IPS-NIHi7 (cell line): Measurements from ENCODE around the gene GTF2F2.
"Not testable (repeated sequence)": the region's sequence is repeated elsewhere in the genome, so short reads cannot be mapped to it uniquely, and the experiment has no call there.

ENCODE experiments used
- DNase-seq: peaks from one replicate; pipeline ENCODE4 v3.0.0; 2012; ENCODE audit warnings: mixed read lengths; ENCODE audit errors: extremely low spot score

GTF2F2 gene

GRCh38 chr13:45249662-45250061 lies 129.4 kb downstream of the GTF2F2 start:
- peak; percentile 12 for DNase-seq

- DNase-seq, result no peak
Measured at GRCh38 chr13:45254396-45254795, 134.1 kb downstream of the GTF2F2 start.

DNA sequence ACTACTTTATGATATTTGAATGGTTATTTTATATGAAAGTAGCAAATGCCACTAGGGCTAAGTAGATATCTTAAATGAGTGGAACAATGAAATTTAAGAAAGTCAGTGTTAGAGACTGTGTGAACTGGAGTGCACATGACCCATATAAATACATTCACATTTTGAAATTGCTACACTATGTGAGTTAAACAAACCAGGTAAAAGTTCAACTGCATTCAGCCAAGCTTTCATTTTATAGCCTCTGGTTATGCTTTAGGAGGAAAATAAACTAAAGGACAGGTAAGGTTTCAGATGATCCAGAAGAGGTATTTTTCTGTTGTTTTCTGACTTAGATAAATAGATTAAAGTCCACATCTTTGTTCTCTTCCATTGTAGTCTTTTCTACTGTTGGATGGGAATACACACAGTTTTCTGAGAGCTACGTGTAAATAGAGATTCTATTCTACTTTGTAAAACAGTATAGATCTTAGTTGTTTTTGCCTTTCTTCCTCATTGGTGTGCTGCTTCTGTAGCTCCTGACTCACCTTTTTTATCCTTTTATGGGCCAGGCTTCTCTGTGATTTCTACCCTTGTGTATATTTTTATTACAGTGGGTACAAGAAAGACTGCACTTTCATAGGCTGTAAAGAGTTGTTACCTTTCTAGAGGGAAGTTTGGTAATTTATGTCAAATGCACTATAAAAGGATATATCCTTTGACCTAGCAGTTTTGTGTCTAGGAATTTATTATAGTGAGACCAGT lies 135.1 kb downstream of the GTF2F2 start:
- no peak for DNase-seq

- DNase-seq, result no peak
Measured at GRCh38 chr13:45256254-45256653, 135.9 kb downstream of the GTF2F2 start.

GRCh38 chr13:45257638-45258333 lies 137.5 kb downstream of the GTF2F2 start:
- DNase-seq, result no peak

GRCh38 chr13:45258334-45258675 lies 138.0 kb downstream of the GTF2F2 start:
- no peak for DNase-seq

- no peak for DNase-seq
Measured at GRCh38 chr13:45267215-45267614, 146.9 kb downstream of the GTF2F2 start.

DNA sequence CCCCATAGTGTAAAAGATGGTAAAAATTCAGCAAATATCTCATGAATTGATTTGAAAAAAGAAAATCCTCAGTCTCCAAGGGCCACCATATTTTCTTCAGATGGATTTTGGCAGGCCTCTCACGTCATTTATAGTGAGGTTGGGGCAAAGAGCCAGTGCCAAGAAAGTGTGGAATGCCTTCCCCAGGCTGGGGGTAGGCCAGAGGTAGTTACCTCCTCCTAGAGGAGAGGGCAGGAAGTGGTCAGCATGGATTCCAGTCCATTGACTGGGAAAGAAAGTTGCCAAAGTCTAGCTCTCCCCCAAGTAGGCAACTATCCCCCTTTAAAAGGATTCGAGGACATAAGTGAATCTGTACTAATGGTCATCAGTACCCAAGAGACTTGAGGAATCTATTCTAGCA lies 148.9 kb downstream of the GTF2F2 start:
- peak; percentile 33 for DNase-seq

- no peak for DNase-seq
Measured at GRCh38 chr13:45276913-45277312, 156.6 kb downstream of the GTF2F2 start.

DNA sequence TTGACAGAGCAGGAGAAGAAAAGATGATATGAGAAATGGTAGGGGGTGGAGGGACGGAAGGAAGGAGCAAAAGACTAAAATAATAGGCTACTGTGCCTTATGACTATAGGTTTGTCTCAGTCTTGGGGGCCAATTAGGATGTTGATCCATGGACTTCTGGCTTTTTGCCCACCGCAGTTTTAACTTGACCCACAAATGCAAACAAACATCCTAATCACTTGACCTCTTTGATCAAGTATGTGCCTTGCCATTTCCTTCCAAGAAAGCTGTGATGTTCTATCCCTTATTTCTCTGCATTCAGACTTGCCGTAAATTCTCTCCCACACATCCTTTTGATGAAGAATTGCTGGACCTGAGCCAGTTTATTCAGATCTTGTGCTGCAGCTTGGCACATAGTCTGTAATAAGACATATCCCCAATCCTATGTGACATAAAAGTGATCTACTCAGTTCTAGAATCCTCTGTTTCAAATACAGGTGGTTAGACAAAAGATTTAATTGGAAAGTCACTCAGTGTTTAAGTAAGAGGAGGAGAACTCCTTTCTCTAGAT lies 157.9 kb downstream of the GTF2F2 start:
- no peak for DNase-seq

DNA sequence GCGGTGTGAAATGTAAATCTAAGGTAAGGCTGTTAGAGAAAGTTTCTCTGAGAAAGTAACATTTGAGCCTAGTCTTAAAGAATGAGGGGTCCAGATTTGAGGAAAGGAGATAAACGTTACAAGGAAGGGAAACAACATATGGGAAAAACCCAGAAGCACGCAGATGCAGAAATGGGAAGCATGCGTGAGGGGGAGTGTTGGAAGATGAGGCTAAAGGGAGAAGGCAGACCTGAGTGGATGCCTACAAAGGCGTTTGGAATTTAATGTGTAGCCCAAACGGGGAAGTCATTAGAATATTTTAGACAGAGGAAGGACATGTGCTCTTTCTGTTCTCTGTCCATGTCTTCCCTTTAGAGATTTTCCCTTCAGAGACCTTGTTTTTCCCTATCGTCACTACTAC lies 159.7 kb downstream of the GTF2F2 start:
- DNase-seq, result no peak

- DNase-seq, result peak; percentile 88
Measured at GRCh38 chr13:45280751-45281634, 160.7 kb downstream of the GTF2F2 start.

GRCh38 chr13:45282994-45283393 lies 162.7 kb downstream of the GTF2F2 start:
- no peak for DNase-seq

GRCh38 chr13:45289936-45290563 lies 169.7 kb downstream of the GTF2F2 start:
- no peak for DNase-seq

GRCh38 chr13:45292176-45292575 lies 171.9 kb downstream of the GTF2F2 start:
- no peak for DNase-seq

- no peak for DNase-seq
Measured at GRCh38 chr13:45295536-45295935, 175.2 kb downstream of the GTF2F2 start.

DNA sequence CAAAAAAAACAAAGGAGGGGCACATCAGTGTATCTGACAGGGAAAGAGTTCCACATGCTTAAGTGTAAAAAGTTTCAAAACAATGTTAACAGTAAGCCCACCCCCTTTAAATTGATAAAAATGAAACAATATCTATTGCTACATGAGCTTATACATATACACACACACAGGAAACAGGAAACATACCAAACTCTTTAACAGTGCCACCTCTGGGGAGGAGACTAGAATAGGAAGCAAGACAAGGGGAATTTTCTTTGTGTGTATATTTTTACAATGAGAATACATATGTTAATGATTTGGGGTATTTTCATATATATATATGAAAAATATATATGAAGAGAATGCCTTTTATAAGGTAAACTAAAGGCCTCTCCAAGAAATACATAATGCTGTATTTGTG lies 175.9 kb downstream of the GTF2F2 start:
- DNase-seq, result no peak

- DNase-seq, result no peak
Measured at GRCh38 chr13:45297456-45298205, 177.3 kb downstream of the GTF2F2 start.

DNA sequence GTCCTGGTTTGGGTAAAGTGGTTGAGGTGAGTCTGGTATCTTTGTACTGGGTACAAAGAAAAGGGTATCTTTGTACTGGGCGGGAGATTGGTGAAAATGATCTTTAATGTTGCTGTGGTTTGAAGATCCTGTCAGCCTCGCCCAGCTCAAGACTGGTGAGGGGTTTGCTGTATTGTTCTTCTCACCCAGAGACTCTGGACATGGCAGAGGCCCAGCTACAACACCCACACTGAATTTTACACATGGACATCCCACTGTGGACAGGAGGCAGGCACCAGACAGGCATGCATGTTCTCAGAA lies 177.8 kb downstream of the GTF2F2 start:
- no peak for DNase-seq

DNA sequence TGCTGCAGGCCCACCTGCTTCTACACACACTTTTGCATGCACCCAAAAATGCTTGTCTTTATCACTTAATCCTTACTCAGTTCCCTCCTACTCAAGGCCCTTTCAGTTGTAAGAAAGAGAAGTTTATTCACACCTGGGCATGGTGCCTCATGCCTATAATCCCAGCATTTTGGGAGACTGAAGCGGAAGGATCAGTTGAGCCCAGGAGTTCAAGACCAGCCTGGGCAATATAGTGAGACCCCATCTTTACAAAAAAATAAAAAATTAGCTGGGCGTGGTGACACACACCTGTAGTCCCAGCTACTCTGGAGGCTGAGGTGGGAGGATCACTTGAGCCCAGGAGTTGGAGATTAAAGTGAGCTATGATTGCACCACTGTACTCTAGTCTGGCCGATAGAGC lies 178.2 kb downstream of the GTF2F2 start:
- not testable (repeated sequence) for DNase-seq

DNA sequence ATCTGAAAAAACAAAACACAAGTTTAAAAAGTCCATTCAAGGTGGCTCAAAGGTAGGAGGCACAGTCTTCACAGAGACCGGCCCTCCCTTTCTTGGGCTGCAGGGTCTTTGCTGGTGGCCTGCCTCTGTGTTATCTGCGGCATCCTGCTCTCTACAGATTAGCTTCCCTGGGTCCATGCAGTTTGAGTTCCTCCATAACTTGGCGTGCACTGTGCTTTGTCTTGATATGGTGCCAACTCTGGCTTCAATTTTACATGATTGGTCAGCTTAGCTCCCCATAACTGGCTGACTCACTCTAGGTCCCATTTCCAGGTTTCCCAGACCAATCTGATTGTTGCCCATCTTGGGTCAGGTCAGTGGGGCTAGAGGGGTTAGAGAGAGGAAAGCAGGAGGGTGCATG lies 178.9 kb downstream of the GTF2F2 start:
- no peak for DNase-seq
